Sigmoid colon (tissue), 4 donors: Measurements from ENCODE around the gene SNCG.

Experiments used
- CTCF ChIP-seq, 4 experiments: fragments of 450-650 bp in 3 of 4; fragments of 200-600 bp in 1 of 4; IDR thresholded peaks; one replicate each; pipeline ENCODE4 v1.5.1; 2016 to 2019; ENCODE audit warnings: antibody characterized with exemption in 4 of 4, mild to moderate bottlenecking in 3 of 4, moderate library complexity in 2 of 4
- EP300 ChIP-seq, 4 donors: sonication (generic); formaldehyde crosslinking; IDR thresholded peaks; one replicate each; pipeline ENCODE4 v1.6.1; 2017; ENCODE audit warnings: antibody characterized with exemption in 4 of 4

DNA sequence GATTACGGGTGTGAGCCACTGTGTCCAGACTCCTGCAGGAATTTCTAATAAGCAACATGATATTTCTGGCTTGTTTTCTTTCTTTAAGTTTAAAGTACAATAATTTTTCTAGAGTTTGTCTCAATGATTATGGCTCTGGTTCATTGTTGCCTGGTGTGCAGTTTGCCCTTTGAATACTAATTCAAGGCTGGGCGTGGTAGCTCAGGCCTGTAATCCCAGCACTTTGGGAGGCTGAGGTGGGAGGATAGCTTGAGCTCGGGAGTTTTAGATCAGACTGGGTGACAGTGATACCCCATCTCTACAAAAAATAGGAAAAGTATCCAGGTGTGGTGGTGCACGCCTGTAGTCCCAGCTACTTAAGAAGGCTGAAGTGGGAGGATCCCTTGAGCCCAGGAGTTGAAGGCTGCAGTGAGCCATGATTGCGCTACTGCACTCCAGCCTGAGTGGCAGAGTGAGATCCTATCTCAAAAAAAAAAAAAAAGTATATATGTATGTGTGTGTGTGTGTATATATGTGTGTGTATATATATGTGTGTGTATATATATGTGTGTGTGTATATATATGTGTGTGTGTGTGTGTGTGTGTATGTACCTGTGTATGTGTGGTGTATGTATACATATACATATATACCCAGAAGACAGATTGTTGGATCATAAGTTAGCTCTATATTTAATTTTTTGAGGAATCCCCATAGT lies 18.1 kb downstream of the SNCG start:
- TF ChIP-seq CTCF (IDR thresholded peaks at IDR 0.05) (no peak), EP300 (IDR thresholded peaks at IDR 0.05) (no peak)
